GM19455 (cell line): Measurements from ENCODE around the gene PARP16.
"Not testable (repeated sequence)": the region's sequence is repeated elsewhere in the genome, so short reads cannot be mapped to it uniquely, and the experiment has no call there.

ENCODE experiments used
- ATAC-seq: cut with Tn5 transposase; IDR thresholded peaks from one replicate; pipeline ENCODE4 v1.9.1; 2021; ENCODE audit not compliant: unreplicated experiment

PARP16 gene

DNA sequence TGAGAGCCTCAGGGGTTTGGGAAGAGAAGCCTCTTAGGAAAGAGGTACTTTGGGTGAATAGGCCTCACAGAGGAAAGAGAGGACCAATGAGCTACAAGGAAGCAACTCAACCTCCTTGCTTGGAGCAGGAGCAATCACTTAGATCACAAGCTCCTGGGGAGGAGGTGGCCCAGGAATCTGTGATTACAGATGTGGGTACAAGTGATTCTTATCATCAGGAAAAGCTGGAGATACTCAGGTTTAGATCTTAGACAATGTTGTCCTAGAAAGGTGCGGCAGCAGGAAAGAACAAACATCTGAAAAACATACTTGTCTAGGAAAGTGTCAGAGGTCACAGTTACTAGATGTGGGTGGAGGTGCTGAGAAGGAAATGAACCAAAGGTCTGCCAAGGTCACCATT is 8.2 kb downstream of the PARP16 start:
- ATAC-seq: no peak

DNA sequence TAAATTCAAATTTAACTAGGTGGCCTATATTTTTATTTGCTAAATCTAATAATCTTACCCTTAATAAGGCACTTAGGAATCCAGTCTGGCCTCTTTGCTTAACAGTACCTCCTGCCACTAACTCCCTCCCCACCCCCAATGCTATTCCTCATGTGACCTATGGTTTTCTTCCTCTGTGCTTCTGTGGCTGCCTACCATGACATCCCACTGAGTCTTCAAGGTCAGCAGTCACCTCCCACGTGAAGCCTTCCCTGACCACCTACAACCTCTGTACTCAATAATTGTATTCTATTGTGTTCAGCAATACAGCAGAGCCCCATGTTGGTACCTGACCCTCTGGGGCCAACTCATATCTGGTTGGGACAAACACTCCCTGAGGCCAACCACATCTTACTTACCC is 9.7 kb downstream of the PARP16 start:
- ATAC-seq: no peak

DNA sequence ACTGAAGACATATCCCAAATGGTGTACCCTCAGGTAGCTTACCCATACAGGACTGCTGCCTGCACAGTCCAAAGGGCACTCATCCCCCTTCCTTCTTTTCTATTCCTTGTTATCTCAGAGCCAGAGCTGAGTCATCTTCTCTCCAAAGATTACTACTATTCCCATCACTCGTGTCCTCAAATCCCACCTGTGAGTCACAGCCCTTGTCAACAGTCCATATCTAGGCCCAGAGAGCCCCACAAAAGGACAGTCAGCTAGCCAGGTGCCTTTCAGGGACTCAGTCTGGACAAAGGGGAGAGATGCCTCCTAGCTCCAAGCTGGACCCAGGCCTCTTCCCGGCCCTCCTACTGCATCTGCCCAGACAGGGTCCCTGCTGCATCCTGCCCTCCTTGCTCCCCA is 11.0 kb downstream of the PARP16 start:
- no peak for ATAC-seq

DNA sequence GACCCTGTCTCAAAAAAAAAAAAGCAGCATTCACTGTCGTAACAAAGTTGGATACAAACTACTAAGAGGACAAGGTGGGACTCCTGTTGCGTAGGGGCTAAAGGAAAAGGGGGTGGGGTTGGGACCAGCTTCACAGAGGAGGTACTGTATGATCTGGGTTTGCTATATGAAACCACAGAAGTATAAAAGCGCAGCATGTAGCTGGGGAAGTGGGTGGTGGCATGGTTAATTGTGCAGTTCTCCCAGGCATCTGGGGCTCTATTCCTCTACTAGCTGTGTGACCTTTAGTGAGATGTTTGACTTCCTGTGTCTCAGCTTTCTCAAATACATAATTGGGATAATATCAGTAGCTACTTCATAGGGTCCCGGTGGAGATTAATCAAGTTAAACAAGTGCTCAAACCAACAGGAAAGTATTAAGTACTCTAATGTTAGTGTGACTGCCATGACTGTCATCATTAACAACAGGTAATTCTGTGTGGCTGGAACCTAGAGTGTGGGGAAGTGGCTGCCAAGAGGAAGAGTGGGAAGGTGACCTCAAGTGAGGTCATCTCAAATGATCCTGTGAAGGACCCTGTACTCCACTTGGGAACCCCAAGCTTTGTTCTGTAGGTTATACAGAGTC is 11.5 kb downstream of the PARP16 start:
- no peak for ATAC-seq

DNA sequence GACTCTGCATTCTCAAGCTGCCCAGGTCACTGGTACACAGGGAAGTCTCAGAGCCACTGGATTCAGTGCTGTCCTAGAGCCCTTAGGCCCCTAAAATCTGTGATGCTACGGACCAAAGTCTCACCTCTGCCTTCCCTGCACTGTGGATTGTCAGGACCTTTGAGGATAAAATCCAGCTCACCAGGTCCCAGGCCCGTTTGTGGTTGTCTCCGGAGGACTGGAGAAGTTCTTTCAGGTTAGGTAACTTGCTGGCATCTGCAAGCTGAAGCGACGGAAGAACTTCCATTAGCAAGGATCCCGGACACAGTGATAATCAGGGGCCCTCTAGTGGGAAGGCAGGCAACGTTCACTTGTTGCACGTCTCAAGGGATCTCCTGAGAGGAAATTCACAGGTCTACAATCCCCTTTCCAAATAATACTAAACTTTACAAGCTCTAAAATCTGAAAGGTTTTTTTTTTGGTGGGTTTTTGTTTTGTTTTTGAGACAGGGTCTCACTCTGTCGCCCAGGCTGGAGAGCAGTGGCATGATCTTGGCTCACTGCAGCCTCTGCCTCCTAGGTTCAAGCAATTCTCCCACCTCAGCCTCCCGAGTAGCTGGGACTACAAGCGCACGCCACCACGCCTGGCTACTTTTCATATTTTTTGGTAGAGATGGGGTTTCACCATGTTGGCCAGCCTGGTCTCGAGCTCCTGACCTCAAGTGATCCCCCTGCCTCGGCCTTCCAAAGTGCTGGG is 15.7 kb downstream of the PARP16 start:
- not testable (repeated sequence) for ATAC-seq

DNA sequence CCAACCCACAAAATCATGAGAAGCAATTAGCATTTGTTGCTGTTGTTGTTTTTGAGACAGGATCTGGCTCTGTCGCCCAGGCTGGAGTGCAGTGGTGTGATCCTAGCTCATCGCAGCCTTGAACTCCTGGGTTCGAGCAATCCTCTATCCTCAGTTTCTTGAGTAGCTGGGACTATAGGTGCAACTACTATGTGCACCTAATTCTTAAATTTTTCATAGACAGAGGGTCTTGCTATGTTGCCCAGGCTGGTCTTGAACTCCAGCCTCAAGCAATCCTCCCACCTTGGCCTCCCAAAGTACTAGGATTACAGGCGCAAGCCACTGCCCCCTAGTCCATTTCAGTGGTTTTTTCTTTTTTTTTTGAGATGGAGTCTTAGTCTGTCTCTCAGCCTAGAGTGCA is 18.3 kb downstream of the PARP16 start:
- no peak for ATAC-seq

DNA sequence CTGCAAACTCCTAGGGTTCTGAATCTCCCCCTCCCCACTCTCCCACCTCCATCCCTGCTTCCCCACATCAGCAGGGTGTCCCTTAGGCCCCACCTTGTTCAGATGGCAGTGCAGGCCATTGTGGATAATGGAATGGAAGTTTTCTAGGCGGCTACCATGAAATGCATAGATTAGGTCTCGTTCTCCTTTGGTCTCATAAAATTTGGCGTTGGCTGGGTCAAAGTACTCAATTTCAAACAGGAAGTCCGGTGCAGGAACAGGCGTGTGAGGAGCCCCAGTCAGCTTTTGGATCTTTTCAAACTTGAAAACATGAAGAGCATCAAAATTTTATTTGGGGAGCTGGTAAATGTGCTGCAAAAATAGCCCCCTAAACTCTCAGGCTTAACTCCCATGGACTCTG is 20.2 kb downstream of the PARP16 start:
- ATAC-seq: no peak

DNA sequence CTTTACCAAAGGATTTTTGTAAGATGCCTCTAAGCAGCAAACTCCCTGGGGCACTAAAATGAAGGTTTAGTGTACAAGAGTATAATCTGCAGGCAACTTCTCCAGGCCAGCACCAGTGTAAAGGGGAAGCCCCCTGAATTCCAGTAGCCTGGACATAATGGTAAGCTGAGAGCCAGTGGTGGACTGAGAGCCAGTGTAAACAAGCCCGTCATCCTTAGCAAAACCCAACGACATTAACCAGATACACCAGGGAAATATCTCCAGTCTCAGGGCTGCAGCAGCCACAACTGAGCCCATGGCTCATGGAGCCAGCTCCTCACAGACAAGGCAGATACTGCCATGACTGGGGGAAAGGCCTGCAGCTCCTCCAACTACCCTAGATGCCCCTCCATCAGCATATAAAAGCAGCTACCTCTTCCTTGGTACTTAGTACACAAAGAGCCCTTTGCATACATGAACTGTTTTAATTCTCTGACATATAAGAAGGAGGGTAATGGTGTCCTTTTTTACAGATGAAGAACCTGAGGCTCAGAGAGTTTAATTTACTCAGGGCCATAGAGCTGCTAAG is 21.7 kb downstream of the PARP16 start:
- no peak for ATAC-seq

DNA sequence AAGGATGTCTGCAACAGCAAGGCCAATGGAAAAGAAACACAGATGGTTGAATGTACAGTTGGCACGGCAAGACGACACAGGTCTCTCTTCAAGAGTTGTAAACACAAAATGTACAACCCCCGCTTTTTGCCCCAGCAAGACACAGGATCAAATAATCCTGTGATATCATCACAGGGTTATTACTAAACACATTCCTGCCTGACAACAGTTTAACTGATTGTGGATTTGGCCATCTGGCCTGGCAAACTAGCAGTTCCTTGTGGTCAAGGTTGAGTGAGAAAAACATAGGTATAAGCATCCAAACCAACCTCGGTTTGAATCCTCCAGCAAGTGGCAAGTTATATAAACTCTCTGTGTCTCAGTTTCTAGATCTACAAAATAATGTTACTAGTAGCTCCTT is 23.4 kb downstream of the PARP16 start:
- no peak for ATAC-seq

DNA sequence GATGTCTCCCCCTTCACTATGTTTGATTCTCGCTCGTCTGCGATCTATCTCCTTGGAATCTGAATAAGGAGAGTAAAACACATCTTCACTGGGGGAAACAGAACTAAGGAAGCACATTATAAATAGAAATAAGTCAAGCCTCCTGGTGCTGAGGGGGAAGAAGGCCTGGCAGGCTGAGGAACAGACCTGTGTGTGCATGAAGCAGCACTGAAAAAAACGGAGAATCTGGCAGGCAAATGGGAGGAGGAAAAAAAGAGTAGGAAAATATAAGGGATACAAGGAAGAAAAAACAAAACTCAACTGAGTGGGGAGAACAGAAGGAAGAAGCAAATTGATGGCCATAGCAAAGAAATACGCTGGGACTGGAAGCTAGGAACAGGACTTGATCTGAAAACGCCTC is 25.7 kb downstream of the PARP16 start:
- ATAC-seq: no peak

DNA sequence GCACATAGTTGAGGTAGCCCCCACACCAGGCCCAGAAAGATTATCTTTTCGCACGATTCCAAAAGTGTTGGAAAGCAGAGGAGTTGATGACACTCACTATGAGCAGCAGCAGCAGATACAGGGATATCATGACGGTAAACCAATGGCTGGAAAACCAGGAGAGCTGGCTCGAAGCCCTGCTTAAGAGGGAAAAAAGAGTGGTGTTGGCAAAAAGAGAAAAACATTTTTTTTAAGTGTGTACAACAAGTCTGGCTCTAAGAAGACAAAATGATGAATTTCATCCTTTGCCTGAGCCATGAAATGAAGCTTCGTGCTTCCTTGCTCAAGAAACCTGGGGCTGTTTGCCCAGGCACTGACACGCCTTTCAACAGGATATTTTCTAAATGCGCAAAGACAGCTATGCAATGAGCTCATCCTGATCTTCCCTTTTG is 27.3 kb downstream of the PARP16 start:
- ATAC-seq: no peak

DNA sequence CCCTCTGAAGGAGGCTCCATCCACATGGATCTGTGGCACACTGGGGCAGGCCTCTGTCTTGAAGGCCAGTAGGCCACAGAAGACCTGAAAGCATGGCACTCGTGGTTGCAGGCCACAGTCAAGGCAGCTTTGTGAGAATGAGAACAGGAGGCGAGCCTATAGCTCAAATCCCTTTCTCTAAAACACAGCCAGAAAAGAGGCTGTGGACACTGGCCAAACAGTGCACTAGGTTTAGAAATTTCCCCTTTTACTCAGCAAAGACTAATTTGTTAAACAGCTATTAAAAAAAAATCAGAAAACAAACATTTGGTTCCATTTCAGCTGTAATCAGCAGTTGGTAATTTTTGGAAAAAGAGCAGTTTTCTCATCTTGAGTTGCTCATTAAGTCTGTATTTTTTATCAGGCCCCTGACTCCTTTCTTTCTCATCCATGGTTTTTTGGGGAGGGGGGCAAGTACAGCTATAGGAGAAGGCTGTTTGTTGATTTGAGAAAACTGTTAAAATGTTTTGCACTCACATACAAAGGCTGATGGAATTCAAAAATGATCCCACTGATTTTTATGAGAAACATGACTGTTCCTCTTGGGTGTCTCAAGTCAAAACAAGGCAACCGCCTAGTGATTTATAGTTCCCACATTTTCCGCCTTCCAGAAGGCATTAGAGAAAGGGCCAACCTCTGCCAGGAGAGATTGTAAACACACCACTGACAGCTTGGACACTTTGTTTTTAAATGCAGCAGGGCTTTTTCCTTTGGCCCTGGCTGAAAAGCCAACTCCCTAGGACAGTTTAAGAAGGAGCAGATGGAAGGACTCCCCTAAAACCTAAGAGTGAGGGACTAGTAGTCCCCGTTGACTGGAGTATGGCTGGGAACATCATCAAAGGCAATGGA is 28.1 kb downstream of the PARP16 start:
- no peak for ATAC-seq

DNA sequence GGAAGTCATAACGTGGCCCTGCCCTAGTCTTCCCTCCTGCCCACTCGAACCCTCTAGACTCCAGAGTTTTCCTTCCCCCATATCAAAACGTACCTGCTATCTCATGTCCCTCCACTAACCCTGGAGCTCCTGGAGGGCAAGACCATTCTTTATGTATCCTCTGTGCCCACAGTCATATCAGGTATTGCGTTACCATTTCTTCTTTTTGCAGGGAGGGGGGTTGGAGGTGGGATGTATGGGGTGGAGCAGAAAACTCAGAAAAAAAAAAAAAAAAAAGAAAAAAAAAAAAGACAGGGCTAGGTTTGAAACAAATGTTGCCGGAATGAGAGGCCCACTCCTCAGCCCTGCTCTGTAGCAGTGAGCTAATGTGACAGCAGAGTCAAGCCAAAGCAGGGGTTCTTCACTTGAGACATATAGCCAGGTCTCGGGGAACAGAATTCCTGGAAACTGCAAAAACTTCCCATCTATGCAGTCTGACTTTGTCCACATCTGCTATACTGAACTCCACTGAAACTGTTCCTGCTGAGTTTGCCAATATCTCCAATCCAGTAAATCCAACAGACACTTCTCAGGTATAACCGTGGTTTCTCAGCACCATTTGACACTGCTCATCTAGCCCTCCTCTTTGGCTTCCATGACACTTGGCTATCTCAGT is 31.1 kb downstream of the PARP16 start:
- ATAC-seq: no peak

DNA sequence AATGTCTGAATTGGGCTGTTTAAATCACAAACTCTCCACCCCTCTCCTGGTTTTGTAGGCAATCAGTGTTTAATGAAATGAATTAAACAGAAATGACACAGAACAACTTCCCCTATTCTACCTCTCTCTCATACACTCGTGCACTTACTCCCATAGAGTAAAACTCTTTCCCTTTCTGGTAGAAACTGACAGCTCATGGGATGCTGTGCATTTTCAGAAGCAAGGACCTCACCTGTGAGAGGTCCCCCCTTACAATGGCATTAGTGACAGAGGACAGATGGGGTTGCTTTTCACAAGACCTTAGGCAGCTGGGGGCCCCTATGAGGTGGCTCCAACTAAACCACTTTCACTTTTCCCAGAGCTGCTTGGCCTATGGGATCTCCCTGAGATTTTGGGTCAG is 31.9 kb downstream of the PARP16 start:
- no peak for ATAC-seq

DNA sequence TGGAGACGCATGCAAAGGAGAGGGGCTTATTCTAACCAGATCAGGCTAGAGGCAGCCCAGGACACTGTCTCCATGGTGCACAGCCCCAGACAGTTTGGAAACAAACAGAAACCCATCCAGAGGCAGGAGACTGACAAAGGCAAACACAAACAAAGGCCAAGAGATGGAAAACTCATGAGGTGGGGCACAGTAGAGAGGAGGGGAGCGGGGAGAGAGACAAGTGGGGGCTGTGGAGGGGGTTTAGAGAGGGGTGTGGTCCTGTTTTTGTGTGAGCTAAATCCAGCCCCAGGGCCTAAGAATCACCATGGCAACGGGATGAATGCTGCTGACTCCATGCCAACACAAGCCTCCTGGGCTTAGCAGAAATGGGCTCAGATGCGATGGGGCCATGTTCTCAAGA is 32.3 kb downstream of the PARP16 start:
- ATAC-seq: no peak

DNA sequence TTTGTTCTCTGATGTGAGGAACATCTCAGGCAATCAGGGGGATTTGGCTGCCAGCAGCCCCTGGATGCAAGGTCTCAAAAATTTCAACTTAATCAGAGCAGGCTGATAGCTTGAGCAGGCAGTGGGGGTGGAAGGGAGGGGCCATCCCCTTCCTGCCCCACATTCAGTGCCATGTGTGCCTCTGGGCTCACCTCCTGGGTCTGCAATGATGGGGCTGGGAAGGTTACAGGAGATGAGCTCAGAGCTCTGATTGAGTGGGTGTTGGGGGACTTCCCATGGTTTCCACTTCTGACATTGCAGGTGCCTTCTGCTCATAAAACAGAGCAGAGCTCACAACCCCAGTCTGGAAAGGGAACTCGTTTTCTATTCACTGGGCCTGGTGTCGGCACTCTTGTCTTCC is 37.0 kb downstream of the PARP16 start:
- no peak for ATAC-seq

DNA sequence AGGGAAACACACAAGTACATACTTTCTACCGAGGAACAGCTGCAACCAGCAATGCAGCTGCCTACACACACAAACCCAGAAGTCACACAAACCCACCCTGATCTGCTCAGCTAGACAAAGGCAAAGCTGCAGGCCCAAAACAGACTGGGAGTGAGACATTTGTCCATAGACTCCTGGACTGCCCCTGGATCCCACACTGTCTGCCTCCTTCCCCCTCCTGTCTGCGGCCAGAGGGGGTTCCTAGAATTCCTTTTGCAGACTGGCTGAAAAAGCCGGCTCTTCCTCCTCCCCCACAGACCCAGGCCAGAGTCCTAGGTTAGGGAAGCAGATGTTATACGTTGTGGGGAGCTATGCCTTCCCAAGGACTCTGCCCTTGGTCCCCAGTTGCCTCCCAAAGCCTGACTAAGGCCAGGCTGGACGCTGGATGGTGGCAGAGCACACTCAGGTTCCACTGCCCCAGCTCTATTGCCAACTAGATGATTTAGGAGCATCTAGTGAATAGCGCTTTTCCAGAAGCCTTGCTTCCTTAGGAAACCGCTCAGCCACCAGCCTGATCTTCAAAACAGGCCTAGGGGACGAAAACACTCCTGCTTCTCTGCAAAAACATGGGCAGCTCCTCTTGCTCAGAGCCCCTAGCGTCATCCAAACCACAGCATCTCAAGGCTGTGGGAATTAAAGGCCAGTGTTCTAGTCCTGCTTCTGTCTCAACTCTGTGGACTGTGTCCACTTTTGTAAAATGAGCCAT is 38.0 kb downstream of the PARP16 start:
- ATAC-seq: no peak

DNA sequence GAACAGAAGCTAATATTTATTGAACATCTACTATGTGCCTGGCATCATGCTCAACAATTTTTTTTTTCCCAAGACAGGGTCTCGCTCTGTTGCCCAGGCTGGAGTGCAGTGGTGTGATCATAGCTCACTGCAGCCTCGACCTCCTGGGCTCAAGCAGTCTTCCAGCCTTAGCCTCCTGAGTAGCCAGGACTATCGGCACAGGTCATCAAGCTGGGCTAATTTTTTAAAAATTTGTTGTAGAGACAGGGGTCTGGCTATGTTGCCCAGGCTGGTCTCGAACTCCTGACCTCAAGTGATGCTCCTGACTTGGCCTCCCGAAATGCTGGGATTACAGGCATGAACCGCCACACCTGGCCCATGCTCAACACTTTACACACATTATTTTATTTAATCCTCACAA is 39.7 kb downstream of the PARP16 start:
- ATAC-seq: no peak

DNA sequence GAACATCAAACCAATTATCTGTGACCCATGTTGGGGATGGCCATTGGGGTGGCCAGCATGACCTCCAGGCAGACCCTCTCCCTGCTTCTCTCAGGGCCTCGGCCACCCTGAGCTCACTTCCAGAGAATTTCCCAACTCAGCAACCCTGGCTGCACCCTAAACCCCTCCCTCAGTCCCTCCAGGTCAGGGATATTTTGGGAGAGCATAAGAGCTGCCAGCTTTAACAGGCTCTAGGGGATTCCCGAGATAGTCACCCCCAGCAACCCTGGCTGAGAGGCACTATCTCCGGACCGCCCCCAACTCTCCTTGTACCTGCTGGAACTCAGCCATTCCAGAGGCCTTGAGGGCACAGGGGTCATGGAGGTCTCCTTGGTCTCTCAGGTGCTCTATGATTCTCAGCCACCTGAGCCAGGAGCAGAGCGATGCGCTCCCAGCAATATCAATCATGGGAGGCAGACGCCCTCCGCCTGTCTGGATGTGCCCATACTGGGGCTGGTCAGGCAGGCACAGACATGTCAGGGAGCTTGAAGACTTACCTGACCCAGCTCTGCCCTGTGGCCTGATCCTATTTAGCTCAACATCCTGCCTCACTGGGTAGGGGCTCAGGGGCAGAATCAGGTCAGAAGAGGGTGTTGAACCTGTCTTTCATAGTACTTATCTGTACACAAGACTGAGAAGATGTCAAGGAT is 40.5 kb downstream of the PARP16 start:
- no peak for ATAC-seq
